ENCODE measurements around the gene GAREM1. TPM values are rescaled to one million over a fixed set of nuclear protein-coding genes. Genes with fewer than 3 reads are reported as not detected.

The GAREM1 gene
- total RNA-seq, 1 experiment from 2014 or later = 4.7 TPM

DNA sequence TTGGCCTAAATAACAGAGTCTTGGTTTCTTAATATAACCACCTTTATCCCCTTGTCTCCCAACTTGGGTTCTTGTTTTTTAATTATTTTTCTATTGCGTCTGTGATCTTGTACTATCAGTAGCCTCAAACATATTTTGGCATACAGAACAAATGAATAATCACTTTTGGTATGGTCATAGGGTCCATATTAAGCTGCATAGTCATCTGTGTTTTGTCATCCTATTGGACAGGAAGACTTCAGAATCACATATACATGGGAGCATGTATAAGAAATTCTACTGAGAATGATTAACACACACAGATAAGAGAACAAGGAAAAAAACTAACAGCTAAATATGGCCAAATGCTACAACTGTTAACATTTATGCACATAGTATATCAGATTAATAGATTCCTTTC is 154.8 kb downstream of the GAREM1 start:
- ATAC-seq = no peak
- Histone ChIP-seq H3K9me3 (ENCODE audit: control insufficient read depth, insufficient read depth, low read depth, low read length) (no peaks in the 10 kb centered on the region), H3K27ac (ENCODE audit: low read length) (no peak overlapping the region), H3K4me1 (ENCODE audit: control insufficient read depth, insufficient read depth, low read length) (no peaks in the 10 kb centered on the region), H3K4me3 (ENCODE audit: low read depth in 2 of 2, low read length in 2 of 2) (no peak overlapping the region), H3K36me3 (ENCODE audit: control insufficient read depth, insufficient read depth, low read length) (no peaks in the 10 kb centered on the region), H3K27me3 (ENCODE audit: control insufficient read depth, insufficient read depth, low read length) (no peaks in the 10 kb centered on the region)
- ChIA-PET POLR2A (no interaction called here), CTCF (no interaction called here)
- TF ChIP-seq SIN3A (IDR thresholded peaks at IDR 0.05; ENCODE audit: borderline replicate concordance, insufficient read depth, low read depth, low read length) (no peak), TCF7L2 (IDR thresholded peaks at IDR 0.05; ENCODE audit: low read depth, low read length) (no peak), POLR2AphosphoS5 (IDR thresholded peaks at IDR 0.05; ENCODE audit: low read depth, low read length) (no peak)
- TF ChIP-seq, protein P1, sequence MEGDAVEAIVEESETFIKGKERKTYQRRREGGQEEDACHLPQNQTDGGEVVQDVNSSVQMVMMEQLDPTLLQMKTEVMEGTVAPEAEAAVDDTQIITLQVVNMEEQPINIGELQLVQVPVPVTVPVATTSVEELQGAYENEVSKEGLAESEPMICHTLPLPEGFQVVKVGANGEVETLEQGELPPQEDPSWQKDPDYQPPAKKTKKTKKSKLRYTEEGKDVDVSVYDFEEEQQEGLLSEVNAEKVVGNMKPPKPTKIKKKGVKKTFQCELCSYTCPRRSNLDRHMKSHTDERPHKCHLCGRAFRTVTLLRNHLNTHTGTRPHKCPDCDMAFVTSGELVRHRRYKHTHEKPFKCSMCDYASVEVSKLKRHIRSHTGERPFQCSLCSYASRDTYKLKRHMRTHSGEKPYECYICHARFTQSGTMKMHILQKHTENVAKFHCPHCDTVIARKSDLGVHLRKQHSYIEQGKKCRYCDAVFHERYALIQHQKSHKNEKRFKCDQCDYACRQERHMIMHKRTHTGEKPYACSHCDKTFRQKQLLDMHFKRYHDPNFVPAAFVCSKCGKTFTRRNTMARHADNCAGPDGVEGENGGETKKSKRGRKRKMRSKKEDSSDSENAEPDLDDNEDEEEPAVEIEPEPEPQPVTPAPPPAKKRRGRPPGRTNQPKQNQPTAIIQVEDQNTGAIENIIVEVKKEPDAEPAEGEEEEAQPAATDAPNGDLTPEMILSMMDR (IDR thresholded peaks at IDR 0.05) = no peak
- TF ChIP-seq, protein P2, sequence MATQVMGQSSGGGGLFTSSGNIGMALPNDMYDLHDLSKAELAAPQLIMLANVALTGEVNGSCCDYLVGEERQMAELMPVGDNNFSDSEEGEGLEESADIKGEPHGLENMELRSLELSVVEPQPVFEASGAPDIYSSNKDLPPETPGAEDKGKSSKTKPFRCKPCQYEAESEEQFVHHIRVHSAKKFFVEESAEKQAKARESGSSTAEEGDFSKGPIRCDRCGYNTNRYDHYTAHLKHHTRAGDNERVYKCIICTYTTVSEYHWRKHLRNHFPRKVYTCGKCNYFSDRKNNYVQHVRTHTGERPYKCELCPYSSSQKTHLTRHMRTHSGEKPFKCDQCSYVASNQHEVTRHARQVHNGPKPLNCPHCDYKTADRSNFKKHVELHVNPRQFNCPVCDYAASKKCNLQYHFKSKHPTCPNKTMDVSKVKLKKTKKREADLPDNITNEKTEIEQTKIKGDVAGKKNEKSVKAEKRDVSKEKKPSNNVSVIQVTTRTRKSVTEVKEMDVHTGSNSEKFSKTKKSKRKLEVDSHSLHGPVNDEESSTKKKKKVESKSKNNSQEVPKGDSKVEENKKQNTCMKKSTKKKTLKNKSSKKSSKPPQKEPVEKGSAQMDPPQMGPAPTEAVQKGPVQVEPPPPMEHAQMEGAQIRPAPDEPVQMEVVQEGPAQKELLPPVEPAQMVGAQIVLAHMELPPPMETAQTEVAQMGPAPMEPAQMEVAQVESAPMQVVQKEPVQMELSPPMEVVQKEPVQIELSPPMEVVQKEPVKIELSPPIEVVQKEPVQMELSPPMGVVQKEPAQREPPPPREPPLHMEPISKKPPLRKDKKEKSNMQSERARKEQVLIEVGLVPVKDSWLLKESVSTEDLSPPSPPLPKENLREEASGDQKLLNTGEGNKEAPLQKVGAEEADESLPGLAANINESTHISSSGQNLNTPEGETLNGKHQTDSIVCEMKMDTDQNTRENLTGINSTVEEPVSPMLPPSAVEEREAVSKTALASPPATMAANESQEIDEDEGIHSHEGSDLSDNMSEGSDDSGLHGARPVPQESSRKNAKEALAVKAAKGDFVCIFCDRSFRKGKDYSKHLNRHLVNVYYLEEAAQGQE (IDR thresholded peaks at IDR 0.05; ENCODE audit: insufficient read depth in 1 of 2, low read depth in 2 of 2, low read length in 1 of 2) = no peak
- no TSS peak for BruUV-seq (replicated peaks)
- no peak for DNase-seq (ENCODE audit: low read depth, low spot score)
- intact Hi-C loops (cut with micrococcal nuclease; ENCODE audit: unreplicated experiment) = no loop called here
- in situ Hi-C loops (cut with HindIII; ENCODE audit: low pct_unique_long_range_greater_than_20kb, low sequenced_read_pairs) = no loop called here

- Histone ChIP-seq H3K9me3 (ENCODE audit: control insufficient read depth, insufficient read depth, low read depth, low read length) (no peaks in the 10 kb centered on the region), H3K36me3 (ENCODE audit: control insufficient read depth, insufficient read depth, low read length) (no peaks in the 10 kb centered on the region), H3K4me3 (ENCODE audit: low read depth in 2 of 2, low read length in 2 of 2) (no peak overlapping the region), H3K27me3 (ENCODE audit: control insufficient read depth, insufficient read depth, low read length) (no peaks in the 10 kb centered on the region), H3K27ac (ENCODE audit: low read length) (no peak overlapping the region), H3K4me1 (ENCODE audit: control insufficient read depth, insufficient read depth, low read length) (no peaks in the 10 kb centered on the region)
- ChIA-PET CTCF (no interaction called here), POLR2A (no interaction called here)
- no peak for TF ChIP-seq POLR2AphosphoS5 (IDR thresholded peaks at IDR 0.05; ENCODE audit: low read depth, low read length)
- TF ChIP-seq, protein P2 (IDR thresholded peaks at IDR 0.05; ENCODE audit: insufficient read depth in 1 of 2, low read depth in 2 of 2, low read length in 1 of 2) = no peak
- TF ChIP-seq, protein P1 (IDR thresholded peaks at IDR 0.05) = no peak
- no peak for TF ChIP-seq TCF7L2 (IDR thresholded peaks at IDR 0.05; ENCODE audit: low read depth, low read length)
- intact Hi-C loops (cut with micrococcal nuclease; ENCODE audit: unreplicated experiment) (no loop called here), in situ Hi-C loops (cut with HindIII; ENCODE audit: low pct_unique_long_range_greater_than_20kb, low sequenced_read_pairs) (no loop called here)
- no TSS peak for BruUV-seq (replicated peaks)
- no peak for ATAC-seq
- no peak for DNase-seq (ENCODE audit: low read depth, low spot score)
Measured at GRCh38 chr18:32310774-32311173, 159.9 kb downstream of the GAREM1 start.

Measured in Panc1 (cell line).